ENCODE data around the gene RAD51B. TPM values are rescaled to one million over a fixed set of nuclear protein-coding genes. Genes with fewer than 3 reads are reported as not detected.

The RAD51B gene
- total RNA-seq, 1 donor from 2014 or later, result 2.5 TPM

- intact Hi-C loops (cut with DNase I), result loop anchor here (10.0 kb wide), 1 partner anchor 105 kb away; no protein-coding TSS in a partner anchor
- ATAC-seq (ENCODE audit: poor library complexity), result no peak
- no peak for DNase-seq
Observed at GRCh38 chr14:68679746-68680467, 860.3 kb downstream of the RAD51B start.

- ATAC-seq (ENCODE audit: poor library complexity) (peak; percentile 45), DNase-seq (no peak)
- intact Hi-C loops (cut with DNase I), result loop anchor here (10.0 kb wide), 1 partner anchor 104 kb away; no protein-coding TSS in a partner anchor
Observed at GRCh38 chr14:68680541-68681051, 861.0 kb downstream of the RAD51B start.

GRCh38 chr14:68681256-68682011 is 861.9 kb downstream of the RAD51B start:
- ATAC-seq (ENCODE audit: poor library complexity), result no peak
- intact Hi-C loops (cut with DNase I), result loop anchor here (10.0 kb wide), 1 partner anchor 103 kb away; no protein-coding TSS in a partner anchor
- no peak for DNase-seq

- ATAC-seq (ENCODE audit: poor library complexity) (peak; percentile 87), DNase-seq (no peak)
- intact Hi-C loops (cut with DNase I), result loop anchor here (10.0 kb wide), 1 partner anchor 102 kb away; no protein-coding TSS in a partner anchor
Observed at GRCh38 chr14:68682166-68683103, 862.9 kb downstream of the RAD51B start.

DNA sequence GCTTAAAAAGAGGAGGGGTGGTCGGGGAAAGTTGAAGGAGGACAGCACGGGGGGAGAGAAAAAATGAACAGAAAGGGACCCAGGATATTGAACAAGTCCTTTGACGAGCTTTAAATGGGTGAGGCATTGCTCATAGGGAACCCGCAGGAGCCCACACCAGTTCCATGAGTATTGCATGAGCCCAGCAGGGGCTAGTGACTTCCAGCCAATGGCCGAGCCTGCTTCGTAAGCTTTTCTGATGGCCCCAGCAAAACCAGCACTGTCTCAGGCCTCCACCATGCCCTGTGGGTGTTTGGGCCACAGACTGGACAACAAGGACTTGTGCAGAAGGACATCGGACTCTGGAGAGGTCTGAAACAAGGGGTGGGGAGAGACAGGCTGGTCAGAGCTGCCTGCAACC is 863.7 kb downstream of the RAD51B start:
- DNase-seq (no peak), ATAC-seq (ENCODE audit: poor library complexity) (no peak)
- intact Hi-C loops (cut with DNase I), result loop anchor here (10.0 kb wide), 1 partner anchor 101 kb away; no protein-coding TSS in a partner anchor

- intact Hi-C loops (cut with DNase I), result loop anchor here (10.0 kb wide), 1 partner anchor 100 kb away; no protein-coding TSS in a partner anchor
- no peak for DNase-seq
- ATAC-seq (ENCODE audit: poor library complexity), result no peak
Observed at GRCh38 chr14:68684466-68685418, 865.2 kb downstream of the RAD51B start.

DNA sequence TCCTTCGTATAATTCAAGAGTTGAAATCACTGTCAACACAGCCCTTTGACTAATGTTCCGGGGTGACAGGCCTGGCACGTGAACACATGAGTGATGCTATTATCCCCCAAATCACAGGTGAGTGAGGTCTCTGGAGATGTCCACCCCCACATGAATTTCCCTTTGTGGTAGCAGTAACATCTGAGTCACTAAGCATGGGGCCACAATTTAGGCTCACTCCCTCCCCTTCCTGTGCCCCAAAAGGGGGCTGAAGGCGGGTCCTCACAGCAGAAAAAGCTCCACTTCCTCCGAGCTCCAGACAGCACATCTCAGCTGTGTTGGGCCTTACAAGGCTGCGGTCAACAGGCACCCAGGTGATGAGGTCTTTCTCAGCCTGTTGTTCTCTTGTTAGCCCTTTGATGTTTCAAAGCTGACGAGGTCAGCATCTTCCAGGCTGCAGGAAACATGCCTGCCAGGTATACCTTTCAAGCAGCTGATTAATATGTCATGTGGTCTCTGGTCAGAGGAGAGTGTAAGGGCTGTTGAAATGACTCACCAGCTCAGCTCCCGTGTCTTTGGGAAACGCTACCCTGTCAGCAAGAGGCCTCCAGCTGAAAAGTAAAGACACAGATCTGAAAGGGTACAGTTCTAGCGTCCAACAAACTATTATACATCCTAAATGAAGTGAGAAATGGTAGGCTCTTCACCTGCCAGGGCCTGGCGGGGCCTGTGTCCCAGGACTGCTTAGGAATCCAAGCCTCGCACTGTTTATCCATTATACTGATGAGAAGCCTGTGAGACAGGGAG is 866.0 kb downstream of the RAD51B start:
- DNase-seq (no peak), ATAC-seq (ENCODE audit: poor library complexity) (no peak)
- intact Hi-C loops (cut with DNase I), result loop anchor here (10.0 kb wide), 1 partner anchor 99 kb away; no protein-coding TSS in a partner anchor

GRCh38 chr14:68686205-68686465 is 866.6 kb downstream of the RAD51B start:
- no peak for ATAC-seq (ENCODE audit: poor library complexity)
- intact Hi-C loops (cut with DNase I), result loop anchor here (10.0 kb wide), 1 partner anchor 99 kb away; no protein-coding TSS in a partner anchor
- no peak for DNase-seq

GRCh38 chr14:68686724-68687123 is 867.1 kb downstream of the RAD51B start:
- ATAC-seq (ENCODE audit: poor library complexity) (no peak), DNase-seq (no peak)
- intact Hi-C loops (cut with DNase I), result loop anchor here (10.0 kb wide), 1 partner anchor 98 kb away; no protein-coding TSS in a partner anchor

- intact Hi-C loops (cut with DNase I), result loop anchor here (10.0 kb wide), 1 partner anchor 97 kb away; no protein-coding TSS in a partner anchor
- no peak for DNase-seq
- no peak for ATAC-seq (ENCODE audit: poor library complexity)
Observed at GRCh38 chr14:68687746-68688145, 868.2 kb downstream of the RAD51B start.

GRCh38 chr14:68688872-68689371 is 869.3 kb downstream of the RAD51B start:
- intact Hi-C loops (cut with DNase I), result loop anchor here (10.0 kb wide), 1 partner anchor 96 kb away; no protein-coding TSS in a partner anchor
- ATAC-seq (ENCODE audit: poor library complexity) (no peak), DNase-seq (no peak)

DNA sequence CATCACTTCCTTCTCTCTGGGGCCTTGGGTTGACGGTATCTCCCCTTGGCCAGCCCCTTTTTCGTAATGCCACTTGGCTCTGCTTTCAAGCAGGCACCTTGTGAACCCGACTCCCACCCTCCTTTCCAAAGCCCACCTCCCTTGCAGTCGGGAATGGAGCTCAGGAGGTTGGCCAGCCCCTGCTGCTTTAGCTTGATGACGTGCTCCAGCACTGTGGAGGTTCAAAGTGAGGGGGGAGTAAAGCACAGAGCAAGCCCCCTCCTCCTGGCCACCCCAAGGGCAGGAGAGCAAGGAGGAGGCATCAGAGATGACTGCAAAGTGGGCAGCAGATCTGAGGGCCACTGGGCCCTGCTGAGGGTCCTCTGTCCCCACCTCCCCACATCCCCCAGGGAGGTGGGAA is 869.9 kb downstream of the RAD51B start:
- DNase-seq, result no peak
- intact Hi-C loops (cut with DNase I), result loop anchor here (10.0 kb wide), 1 partner anchor 95 kb away; no protein-coding TSS in a partner anchor
- no peak for ATAC-seq (ENCODE audit: poor library complexity)

DNA sequence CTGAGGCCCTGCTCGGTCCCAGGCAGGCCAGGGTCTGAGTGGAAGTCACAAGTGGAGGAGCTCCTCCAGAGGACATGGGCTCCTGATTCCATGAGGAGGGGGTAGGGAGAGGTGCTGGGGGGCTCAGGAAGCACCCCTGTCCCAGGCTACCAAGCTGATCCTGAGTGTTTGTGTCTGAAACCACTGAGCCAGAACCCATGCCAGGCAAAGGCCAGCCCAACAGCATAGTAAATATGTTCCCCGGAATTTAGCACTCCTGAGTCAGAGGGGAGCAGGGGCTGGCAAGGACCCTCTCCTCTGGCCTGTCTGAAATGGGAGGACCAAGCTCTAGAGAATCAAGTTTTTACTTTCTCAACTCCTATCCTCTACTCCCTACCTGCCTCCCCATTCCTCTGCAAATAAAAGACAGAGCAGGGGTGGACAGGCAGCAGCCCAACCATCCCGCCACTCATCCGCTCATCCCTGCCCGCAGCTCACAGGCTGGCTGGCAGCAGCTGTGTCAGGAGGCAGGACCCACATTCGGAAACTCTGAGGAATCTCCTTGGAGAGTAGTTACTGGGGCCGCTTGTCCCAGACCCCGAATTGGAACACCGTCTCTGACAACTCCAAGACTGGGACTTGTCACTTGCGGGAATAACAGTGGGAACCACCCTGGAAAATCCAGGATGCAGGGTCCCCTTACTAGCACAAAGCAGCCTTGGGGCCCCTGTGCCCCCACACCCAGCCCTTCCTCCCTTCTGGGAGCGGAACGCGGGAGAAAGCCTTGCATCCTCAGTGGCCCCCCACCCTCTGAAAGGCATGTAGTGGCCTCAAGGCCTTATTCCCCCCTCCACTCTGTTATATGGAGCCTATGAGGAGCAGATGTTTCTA is 870.7 kb downstream of the RAD51B start:
- intact Hi-C loops (cut with DNase I), result no loop called here
- ATAC-seq (ENCODE audit: poor library complexity) (no peak), DNase-seq (no peak)

DNA sequence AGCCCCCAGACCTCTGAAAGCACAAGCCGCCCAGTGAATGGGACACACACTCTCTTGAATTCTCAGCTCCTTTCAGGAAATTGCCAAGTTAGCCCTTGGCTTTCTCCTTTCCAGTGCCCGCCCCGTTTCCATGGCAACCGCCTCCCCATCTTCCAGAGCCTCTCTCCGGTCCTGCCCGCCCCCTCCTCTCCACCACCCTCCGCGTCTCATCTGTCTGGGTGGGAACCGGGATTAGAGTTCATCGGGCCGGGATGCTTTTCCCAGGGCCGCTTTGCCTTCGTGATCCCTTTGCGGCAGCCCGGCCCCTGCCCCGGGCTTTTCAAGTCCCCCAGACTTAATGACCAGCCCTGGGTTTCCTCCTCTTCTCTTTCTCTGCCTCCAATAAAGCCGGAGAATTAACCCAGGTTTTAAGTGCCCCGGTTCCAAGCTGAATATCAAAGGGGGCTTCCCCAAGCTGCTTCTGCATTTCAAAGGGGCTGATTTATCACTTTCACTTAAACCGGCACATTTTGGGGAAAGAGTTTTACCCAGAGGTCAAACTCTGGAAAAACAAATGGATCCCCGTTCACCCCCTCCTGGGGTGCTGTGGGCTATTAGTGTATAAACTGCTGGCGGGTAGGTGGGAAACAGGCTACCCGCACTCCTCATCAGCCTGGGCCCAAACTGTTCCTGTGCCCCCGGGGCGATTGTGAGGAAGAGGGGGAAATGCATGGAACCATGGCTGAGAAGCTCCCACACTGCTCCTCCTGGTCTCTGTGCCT is 871.6 kb downstream of the RAD51B start:
- intact Hi-C loops (cut with DNase I), result no loop called here

DNA sequence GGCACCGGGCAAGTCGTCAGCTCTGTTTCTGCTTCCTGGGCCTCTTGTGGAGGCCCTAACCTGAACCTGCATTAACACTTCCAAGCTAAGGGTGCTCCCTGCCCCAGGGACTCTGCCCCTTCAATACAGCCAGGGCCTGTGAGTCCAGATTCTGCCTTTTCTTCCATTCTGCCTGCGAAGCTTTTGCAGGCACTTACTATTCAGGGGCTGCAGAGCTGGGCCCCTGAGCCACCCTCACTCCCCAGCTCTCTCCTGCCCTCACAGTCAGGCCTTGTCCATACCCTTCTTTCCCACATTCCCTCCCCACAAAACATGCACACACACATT is 872.2 kb downstream of the RAD51B start:
- ATAC-seq (ENCODE audit: poor library complexity) (no peak), DNase-seq (no peak)
- intact Hi-C loops (cut with DNase I), result no loop called here

More for the DNA sequence above, 871.6 kb downstream of the RAD51B start:
- ATAC-seq (ENCODE audit: poor library complexity) (no peak), DNase-seq (no peak)

All from Right ventricle myocardium superior (tissue), 1 donor.